GM18511 (cell line): ENCODE results near the gene PIGS.

ENCODE experiments used
- ATAC-seq: cut with Tn5 transposase; IDR thresholded peaks from one replicate; pipeline ENCODE4 v1.9.1; 2021; ENCODE audit warnings: mild to moderate bottlenecking, moderate library complexity; ENCODE audit not compliant: unreplicated experiment

PIGS gene

DNA sequence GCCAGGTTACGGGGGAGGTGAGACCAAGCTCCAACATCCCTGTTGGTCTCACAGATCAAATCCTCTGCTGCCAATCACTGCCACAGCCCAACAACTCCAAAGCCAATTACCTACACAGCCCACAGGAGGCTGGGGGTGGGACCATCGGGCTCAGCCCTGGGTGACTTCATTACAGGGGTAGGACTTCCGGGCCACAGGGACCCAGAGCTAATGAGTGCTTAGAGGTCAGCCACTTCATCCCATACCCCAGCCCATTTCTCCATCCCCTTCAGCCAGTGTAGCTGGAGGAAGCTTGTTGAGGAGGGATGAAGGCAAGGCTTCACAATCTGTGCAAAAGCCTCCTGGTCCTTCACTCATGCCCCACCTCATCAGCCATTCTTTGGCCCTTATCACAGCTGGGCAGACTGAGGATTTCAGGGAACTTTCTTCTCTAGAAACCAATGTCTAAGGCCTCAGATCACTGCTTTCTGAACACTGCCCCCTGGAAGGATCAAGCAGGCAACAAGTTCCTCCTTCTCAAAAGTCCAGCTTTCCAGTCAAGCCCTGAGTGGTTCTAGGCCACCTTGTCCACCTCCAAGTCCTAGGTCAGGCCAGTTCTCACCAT is 59.4 kb downstream of the PIGS start:
- no peak for ATAC-seq

DNA sequence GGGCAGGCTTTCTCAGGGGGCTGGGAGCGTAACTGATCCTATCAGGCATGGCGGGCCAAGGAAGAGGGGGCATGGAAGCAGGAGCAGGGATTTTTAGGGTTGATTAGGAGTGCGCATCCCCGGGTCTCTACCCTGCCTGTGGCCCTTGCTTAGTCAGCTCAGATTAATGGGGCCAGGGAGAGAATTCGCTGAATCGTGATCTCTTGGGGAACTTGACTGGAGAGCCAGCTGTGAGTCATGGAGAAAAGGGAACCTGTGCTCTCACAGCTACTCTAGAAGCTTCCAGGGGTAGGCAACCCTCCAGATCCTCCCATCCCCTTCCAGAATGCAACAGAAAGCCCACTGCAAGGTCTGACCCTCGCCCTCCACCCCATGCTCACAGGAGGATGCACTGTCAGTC is 61.5 kb downstream of the PIGS start:
- ATAC-seq = no peak

- ATAC-seq = no peak
These were observed 63.1 kb downstream of the PIGS start for GRCh38 chr17:28508211-28508724.

GRCh38 chr17:28507567-28508203 is 63.6 kb downstream of the PIGS start:
- no peak for ATAC-seq

DNA sequence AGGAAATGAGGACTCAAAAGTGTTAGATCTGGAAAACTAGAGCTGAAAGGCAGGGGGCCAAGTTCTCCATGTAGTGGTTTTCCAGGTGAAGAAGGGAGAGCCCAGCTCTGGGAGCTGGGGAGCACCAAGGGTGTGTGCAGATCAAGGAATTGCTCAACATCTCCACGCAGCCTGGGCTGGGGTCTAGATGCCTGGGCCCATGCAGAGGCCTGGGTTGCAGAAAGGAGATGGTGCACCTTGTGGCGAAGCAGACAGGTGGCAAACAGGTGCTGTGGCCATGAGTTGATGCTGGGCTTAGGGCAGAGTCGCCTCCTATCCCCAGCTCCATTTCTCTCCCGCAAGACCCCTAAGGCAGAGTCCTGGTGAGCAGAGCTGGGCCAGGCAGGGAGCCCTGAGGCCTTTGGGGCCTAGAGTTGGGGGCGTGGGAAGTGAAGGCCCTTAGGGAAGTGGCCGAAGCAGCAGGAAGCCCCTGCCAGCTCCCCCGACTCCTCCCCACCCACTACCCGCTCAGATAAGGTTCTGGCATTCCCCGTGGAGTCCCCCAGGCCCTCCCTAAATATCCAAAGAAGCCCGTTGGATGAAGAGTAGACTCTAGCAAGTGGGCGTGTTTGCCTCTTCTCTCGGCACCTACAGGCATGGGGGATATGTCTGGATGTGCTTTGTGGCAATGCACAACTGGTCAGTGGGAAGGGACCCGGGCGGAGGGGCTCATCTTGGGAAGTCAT is 64.4 kb downstream of the PIGS start:
- ATAC-seq = no peak

DNA sequence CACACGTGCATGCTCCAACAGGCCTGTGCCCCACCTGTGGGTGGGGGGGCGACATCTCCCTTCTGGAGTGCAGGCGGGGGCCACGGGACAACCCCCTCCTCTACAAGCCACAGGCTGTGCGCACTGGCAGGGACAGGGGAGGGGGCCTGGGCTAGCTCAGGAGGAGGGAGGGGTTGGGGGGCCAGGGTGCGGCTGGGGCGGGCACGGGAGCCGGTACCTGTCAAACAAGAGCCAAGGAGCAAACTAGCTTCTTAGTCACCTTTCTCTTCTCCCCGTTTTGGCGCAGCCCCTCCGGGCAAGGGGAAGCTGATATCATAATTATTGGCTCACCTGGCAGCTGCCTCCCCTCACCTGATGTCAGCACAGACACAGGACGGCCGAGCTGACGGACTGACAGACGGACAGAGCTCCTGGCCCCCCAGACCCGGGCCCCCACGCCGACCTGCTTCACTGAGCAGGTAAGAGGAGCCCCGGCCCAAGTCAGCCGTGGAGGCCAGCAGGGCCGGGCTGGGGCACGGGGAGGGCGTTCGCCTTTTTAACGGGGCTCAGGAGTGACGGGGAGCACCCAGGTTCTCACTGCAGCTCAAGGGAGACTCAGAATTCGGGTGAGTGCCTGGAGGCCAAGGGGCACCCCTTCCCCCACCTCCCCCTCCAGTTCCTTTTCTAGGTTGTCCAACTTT is 65.2 kb downstream of the PIGS start, which contains the start of gene FOXN1:
Gene FOXN1 (plus strand): TSS at position 363 of the 680 bp plus-strand sequence. CDS start 17,622 bp downstream, outside the sequence.
- ATAC-seq = no peak

DNA sequence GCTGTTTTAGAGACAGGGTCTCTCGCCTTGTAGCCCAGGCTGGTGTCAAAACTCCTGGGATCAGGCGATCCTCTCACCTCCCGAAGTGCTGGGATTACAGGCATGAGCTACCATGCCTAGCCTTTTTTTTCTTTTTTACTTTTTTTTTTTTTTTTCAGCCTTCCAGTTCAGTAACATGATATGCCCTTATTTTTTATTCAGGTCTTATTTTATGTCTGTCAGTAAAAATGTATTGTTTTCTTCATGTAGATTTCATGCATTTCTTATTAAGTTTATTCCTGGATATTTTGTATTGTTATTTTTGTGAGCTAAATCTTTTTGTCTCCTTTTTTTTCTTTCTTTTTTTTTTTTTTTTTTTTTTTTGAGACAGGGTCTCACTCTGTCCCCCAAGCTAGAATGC is 67.9 kb downstream of the PIGS start:
- ATAC-seq = no peak
